Bronchial epithelial cell (primary cell): ENCODE results near the gene C2orf80. TPM values are rescaled to one million over a fixed set of nuclear protein-coding genes. Genes with fewer than 3 reads are reported as not detected.

ENCODE experiments used
- DNase-seq: peaks from one replicate; pipeline ENCODE4 v3.0.0-alpha.2; 2010; ENCODE audit warnings: low read depth
- FAIRE-seq: peaks from 2 replicates; lab custom pipeline; 2011; peaks lifted over from hg19 to GRCh38; lab: Jason Lieb, UNC
- H3K27me3 ChIP-seq: 2 replicates; pipeline ENCODE4 v1.5.1; 2011; ENCODE audit warnings: low read length; ENCODE audit not compliant: control insufficient read depth, insufficient read depth
- H3K36me3 ChIP-seq: 2 replicates; pipeline ENCODE4 v1.5.1; 2011; ENCODE audit warnings: low read length; ENCODE audit not compliant: control insufficient read depth, insufficient read depth
- H3K4me3 ChIP-seq: 2 replicates; pipeline ENCODE4 v1.5.1; 2011; ENCODE audit warnings: mild to moderate bottlenecking, low read depth, low read length, control low read depth
- total RNA-seq: library from RNA; depleted of rRNA; stranded (reverse); fragments of >200 nt; gene quantifications from 2 replicates; pipeline ENCODE4 v1.2.1, GENCODE V29; 2014
- TF ChIP-seq, protein P1 (sequence below): IDR thresholded peaks from 2 replicates; pipeline ENCODE4 v1.5.1; 2011; ENCODE audit warnings: mild to moderate bottlenecking, moderate library complexity, low read length, control low read depth, inconsistent platforms; ENCODE audit not compliant: insufficient read depth, severe bottlenecking

The C2orf80 gene
- not detected in 2 replicates for total RNA-seq

DNA sequence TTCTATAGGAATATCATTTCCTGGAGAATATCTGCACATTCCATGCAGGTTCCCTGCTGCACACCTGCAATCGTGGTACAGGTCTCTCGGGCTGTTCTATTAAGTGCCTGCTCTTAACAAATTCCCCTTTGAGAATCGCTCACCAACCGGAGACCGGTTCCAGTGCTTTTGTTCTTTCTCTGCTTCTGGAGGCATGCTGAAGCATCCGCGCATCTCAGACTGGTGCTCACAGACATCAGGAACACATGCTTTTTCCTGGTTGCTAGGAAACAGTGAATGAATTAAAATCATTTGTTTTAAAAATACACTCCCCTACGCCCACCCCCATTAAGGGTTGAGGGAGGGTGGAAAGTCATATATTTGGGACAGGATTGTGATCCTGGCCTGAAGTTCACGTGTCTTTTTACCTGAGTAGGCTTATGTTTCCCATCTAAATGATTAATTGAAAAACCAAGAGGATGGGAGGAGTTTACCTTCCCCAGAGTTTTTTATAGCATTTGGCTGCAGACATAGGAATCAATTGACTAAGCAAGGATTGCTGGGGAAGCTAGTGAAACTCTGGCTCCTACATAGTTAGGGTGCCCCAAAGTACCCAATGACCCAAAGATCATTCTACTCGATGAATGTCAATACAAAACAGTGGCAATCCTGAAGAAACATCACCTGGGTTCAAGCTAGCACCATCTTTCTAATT, at the start of gene C2orf80:
Gene C2orf80, minus strand, starts transcription at position 221 of the 694 bp plus-strand sequence. CDS start 3,044 bp downstream, outside the sequence.
- no peak within 1 kb of the TSS for H3K4me3 ChIP-seq
- H3K36me3 ChIP-seq: no peaks in the 10 kb centered on the region
- no peaks in the 10 kb centered on the region for H3K27me3 ChIP-seq
- DNase-seq (no peak), FAIRE-seq (no peak)
- TF ChIP-seq, protein P1, sequence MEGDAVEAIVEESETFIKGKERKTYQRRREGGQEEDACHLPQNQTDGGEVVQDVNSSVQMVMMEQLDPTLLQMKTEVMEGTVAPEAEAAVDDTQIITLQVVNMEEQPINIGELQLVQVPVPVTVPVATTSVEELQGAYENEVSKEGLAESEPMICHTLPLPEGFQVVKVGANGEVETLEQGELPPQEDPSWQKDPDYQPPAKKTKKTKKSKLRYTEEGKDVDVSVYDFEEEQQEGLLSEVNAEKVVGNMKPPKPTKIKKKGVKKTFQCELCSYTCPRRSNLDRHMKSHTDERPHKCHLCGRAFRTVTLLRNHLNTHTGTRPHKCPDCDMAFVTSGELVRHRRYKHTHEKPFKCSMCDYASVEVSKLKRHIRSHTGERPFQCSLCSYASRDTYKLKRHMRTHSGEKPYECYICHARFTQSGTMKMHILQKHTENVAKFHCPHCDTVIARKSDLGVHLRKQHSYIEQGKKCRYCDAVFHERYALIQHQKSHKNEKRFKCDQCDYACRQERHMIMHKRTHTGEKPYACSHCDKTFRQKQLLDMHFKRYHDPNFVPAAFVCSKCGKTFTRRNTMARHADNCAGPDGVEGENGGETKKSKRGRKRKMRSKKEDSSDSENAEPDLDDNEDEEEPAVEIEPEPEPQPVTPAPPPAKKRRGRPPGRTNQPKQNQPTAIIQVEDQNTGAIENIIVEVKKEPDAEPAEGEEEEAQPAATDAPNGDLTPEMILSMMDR: no peak

DNA sequence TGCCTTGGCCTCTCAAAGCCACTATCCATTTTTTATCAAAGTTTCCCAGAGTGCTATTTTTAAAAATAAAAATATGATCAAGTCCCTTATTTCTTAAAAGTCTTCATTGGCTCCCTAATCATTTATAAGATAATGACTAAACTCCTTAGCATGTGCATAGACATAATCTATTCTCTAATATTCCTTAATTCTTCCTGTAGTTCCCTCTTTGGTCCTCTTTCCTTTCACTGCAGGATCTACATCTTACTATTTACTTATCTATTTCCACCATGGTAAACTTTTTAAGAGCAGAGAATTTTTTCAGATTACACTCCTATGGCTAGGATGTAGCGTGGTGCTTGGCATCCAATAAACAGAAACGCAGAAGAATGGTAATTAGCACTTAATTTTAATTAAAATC, 46.0 kb upstream of the C2orf80 start:
- FAIRE-seq: no peak
- TF ChIP-seq, protein P1: no peak
- no peaks in the 10 kb centered on the region for H3K27me3 ChIP-seq
- DNase-seq: no peak
- H3K4me3 ChIP-seq: no peak overlapping the region
- peaks cover 10% of the 10 kb centered on the region for H3K36me3 ChIP-seq

DNA sequence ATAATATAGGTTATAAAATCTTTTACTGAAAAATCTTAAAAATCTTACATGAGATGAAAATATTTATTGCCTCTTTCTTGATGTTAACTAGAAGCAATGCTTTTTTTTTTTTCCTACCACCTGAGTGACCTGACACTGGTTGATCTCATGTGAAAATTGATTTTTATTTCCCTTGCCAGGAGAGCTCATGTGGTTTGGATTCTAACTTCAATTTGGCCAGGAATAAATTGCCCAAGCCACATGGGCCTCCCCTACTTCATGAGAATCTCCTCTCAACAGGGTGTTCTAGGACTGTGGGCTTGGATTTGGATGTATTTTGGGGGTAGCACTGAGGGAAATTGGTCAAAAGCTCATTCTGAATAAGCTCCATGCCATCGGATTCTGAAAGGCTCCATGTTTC, 45.0 kb upstream of the C2orf80 start:
- Histone ChIP-seq H3K4me3 (no peak overlapping the region), H3K36me3 (peaks cover 5% of the 10 kb centered on the region), H3K27me3 (no peaks in the 10 kb centered on the region)
- DNase-seq: no peak
- TF ChIP-seq, protein P1: no peak
- FAIRE-seq: peak; percentile 32

DNA sequence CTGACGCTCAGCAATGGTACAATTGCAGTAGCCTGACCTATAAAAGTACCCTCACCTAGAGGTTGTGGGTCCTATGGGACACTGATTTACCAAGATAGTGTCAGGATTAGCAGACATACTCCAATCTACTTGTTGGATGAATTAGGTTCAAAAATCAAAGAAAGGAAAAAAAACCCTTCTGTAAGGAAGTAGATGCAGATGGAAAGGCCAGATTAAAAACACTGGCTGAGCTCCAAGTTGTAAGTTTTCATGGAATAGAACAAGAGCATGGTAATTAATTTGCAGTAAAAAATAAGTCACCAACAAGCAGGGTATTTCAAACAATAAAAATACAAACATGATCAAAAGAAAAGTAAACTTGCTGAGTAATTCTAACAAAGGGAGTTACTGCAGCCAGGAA, 38.6 kb upstream of the C2orf80 start:
- Histone ChIP-seq H3K36me3 (no peaks in the 10 kb centered on the region), H3K27me3 (no peaks in the 10 kb centered on the region), H3K4me3 (no peak overlapping the region)
- DNase-seq (no peak), FAIRE-seq (no peak)
- TF ChIP-seq, protein P1: no peak

DNA sequence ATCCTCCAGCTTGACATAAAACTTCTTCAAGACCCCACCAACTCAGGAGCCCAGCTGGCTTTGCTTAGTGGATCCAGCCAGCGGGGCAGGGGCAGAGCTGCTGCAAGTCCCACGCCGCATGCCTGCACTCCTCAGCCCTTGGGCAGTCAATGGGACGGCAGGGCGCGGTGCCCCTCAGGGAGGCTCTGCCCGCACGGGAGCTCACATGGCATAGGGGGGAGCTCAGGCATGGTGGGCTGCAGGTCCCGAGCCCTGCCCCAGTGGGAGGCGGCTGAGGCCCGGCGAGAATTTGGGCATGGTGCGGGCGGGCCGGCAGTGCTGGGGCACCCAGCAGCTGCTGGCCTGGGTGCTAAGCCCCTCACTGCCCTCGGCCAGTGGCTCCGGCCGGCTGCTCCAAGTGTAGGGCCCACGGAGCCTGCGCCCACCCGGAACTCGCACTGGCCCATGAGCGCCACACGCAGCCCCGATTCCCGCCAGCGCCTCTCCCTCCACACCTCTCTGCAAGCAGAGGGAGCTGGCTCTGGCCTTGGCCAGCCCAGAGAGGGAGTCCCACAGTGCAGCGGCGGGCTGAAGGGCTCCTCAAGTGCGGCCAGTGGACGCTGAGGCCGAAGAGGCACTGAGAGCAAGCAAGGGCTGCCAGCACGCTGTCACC, 37.9 kb upstream of the C2orf80 start:
- Histone ChIP-seq H3K4me3 (no peak overlapping the region), H3K27me3 (no peaks in the 10 kb centered on the region), H3K36me3 (no peaks in the 10 kb centered on the region)
- FAIRE-seq: no peak
- no peak for DNase-seq
- TF ChIP-seq, protein P1: no peak
